Gastroesophageal sphincter (tissue), 3 donors: ENCODE data around the gene ZNF496.
"Not testable (repeated sequence)": the region's sequence is repeated elsewhere in the genome, so short reads cannot be mapped to it uniquely, and the experiment has no call there.

Source experiments
- POLR2A ChIP-seq, 2 donors: fragments of 450-650 bp; IDR thresholded peaks; one replicate each; pipeline ENCODE4 v1.6.1; 2017; ENCODE audit warnings: antibody characterized with exemption in 2 of 2, mild to moderate bottlenecking in 2 of 2, moderate library complexity in 1 of 2
- POLR2AphosphoS5 ChIP-seq: sonication (generic); formaldehyde crosslinking; IDR thresholded peaks from one replicate; pipeline ENCODE4 v1.6.1; 2017; ENCODE audit warnings: antibody characterized with exemption
- TF ChIP-seq, protein P1 (sequence below), 4 experiments: fragments of 200-600 bp in 2 of 4; fragments of 450-650 bp in 2 of 4; sonication (generic) in 1 of 4; IDR thresholded peaks; one replicate each; pipeline ENCODE4 v1.5.1; 2017 to 2019; ENCODE audit warnings: antibody characterized with exemption in 4 of 4, mild to moderate bottlenecking in 2 of 4, moderate library complexity in 2 of 4

DNA sequence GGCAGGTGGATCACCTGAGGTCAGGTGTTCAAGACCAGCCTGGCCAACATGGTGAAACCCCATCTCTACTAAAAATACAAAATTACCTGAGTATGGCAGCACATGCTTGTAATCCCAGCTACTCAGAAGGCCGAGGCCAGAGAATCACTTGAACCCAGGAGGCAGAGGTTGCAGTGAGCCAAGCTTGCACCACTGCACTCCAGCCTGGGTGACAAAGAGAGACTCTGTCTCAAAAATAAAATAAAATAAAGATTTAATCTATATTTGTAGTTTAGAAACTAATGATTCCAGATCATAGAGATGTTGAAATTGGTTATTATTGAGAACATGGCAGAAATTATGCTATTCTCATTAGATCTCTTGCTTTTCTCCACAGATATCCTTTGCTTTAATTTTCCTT is 75.9 kb downstream of the ZNF496 start, which contains the start of gene VN1R5:
- TF ChIP-seq, protein P1, sequence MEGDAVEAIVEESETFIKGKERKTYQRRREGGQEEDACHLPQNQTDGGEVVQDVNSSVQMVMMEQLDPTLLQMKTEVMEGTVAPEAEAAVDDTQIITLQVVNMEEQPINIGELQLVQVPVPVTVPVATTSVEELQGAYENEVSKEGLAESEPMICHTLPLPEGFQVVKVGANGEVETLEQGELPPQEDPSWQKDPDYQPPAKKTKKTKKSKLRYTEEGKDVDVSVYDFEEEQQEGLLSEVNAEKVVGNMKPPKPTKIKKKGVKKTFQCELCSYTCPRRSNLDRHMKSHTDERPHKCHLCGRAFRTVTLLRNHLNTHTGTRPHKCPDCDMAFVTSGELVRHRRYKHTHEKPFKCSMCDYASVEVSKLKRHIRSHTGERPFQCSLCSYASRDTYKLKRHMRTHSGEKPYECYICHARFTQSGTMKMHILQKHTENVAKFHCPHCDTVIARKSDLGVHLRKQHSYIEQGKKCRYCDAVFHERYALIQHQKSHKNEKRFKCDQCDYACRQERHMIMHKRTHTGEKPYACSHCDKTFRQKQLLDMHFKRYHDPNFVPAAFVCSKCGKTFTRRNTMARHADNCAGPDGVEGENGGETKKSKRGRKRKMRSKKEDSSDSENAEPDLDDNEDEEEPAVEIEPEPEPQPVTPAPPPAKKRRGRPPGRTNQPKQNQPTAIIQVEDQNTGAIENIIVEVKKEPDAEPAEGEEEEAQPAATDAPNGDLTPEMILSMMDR (IDR thresholded peaks at IDR 0.05): not testable (repeated sequence)
- not testable (repeated sequence) for TF ChIP-seq POLR2A (IDR thresholded peaks at IDR 0.05); POLR2AphosphoS5
